HepG2 (cell line): ENCODE measurements around the gene ENO1. TPM values are rescaled to one million over a fixed set of nuclear protein-coding genes. Genes with fewer than 3 reads are reported as not detected.
A peak's percentile ranks its signal among the peaks of the same experiment; 100 is the strongest.

Experiments used
- AKAP8 ChIP-seq: sonication (generic); formaldehyde crosslinking; IDR thresholded peaks from 2 replicates; pipeline ENCODE4 v1.5.1; 2020; ENCODE audit warnings: mild to moderate bottlenecking, missing genetic modification reagents
- BHLHE40 ChIP-seq: IDR thresholded peaks from 2 replicates; pipeline ENCODE4 v1.6.1; 2011; ENCODE audit warnings: low read length, improper control_type of control experiment
- BRF2 ChIP-seq: sonication (generic); formaldehyde crosslinking; IDR thresholded peaks from 2 replicates; pipeline ENCODE4 v1.8.1; 2022; ENCODE audit warnings: mild to moderate bottlenecking, missing genetic modification reagents
- CTCF ChIP-seq: sonication (generic); formaldehyde crosslinking; IDR thresholded peaks from 2 replicates; pipeline ENCODE4 v1.5.0; 2020; ENCODE audit warnings: mild to moderate bottlenecking, missing genetic modification reagents, moderate library complexity
- EP300 ChIP-seq, 3 experiments: sonication (generic) in 1 of 3; formaldehyde crosslinking in 1 of 3; IDR thresholded peaks; 2 replicates each; pipeline versions ENCODE4 v1.5.1 to v1.6.1; 2011 to 2020; ENCODE audit warnings: low read depth in 2 of 3, low read length in 2 of 3, borderline replicate concordance in 1 of 3, improper control_type of control experiment in 1 of 3, mild to moderate bottlenecking in 1 of 3, missing genetic modification reagents in 1 of 3, moderate library complexity in 1 of 3
- FIP1L1 ChIP-seq: fragments of 200-400 bp; formaldehyde crosslinking; IDR thresholded peaks from 2 replicates; pipeline ENCODE4 v1.6.1; 2018; ENCODE audit warnings: low read depth, mild to moderate bottlenecking, low read length, moderate library complexity, borderline replicate concordance; ENCODE audit not compliant: insufficient read depth
- FOSL1 ChIP-seq: sonication (generic); formaldehyde crosslinking; IDR thresholded peaks from 2 replicates; pipeline ENCODE4 v1.9.0; 2021; ENCODE audit warnings: missing genetic modification reagents, borderline replicate concordance
- FOXC1 ChIP-seq: sonication (generic); formaldehyde crosslinking; IDR thresholded peaks from 2 replicates; pipeline ENCODE4 v1.8.0; 2022; ENCODE audit warnings: mild to moderate bottlenecking, missing genetic modification reagents, borderline replicate concordance
- MIER3 ChIP-seq: IDR thresholded peaks from 2 replicates; pipeline ENCODE4 v1.6.1; 2016; ENCODE audit warnings: missing compliant biosample characterization, borderline replicate concordance
- NAIF1 ChIP-seq: sonication (generic); formaldehyde crosslinking; IDR thresholded peaks from 2 replicates; pipeline ENCODE4 v1.5.0; 2020; ENCODE audit warnings: mild to moderate bottlenecking, missing genetic modification reagents, borderline replicate concordance
- NFATC3 ChIP-seq: sonication (generic); formaldehyde crosslinking; IDR thresholded peaks from 2 replicates; pipeline ENCODE4 v1.5.1; 2020; ENCODE audit warnings: mild to moderate bottlenecking, missing genetic modification reagents
- PITX1 ChIP-seq: sonication (generic); formaldehyde crosslinking; IDR thresholded peaks from 2 replicates; pipeline ENCODE4 v1.5.1; 2020; ENCODE audit warnings: mild to moderate bottlenecking, missing genetic modification reagents
- PRPF4 ChIP-seq: fragments of 200-400 bp; formaldehyde crosslinking; IDR thresholded peaks from 2 replicates; pipeline ENCODE4 v1.6.1; 2016; ENCODE audit warnings: low read length, low read depth; ENCODE audit not compliant: poor library complexity, severe bottlenecking
- RERE ChIP-seq: IDR thresholded peaks from 2 replicates; pipeline ENCODE4 v1.6.1; 2016; ENCODE audit warnings: low read depth, missing genetic modification reagents, missing compliant biosample characterization
- SKI ChIP-seq: fragments of 450-650 bp; IDR thresholded peaks from one replicate; pipeline ENCODE4 v1.6.1; 2018; ENCODE audit warnings: mild to moderate bottlenecking; ENCODE audit not compliant: partially characterized antibody
- SMAD3 ChIP-seq: sonication (generic); formaldehyde crosslinking; IDR thresholded peaks from 2 replicates; pipeline ENCODE4 v1.4.0; 2020; ENCODE audit warnings: missing genetic modification reagents
- SPEN ChIP-seq: sonication (generic); formaldehyde crosslinking; IDR thresholded peaks from 2 replicates; pipeline ENCODE4 v1.5.1; 2020; ENCODE audit warnings: low read depth, mild to moderate bottlenecking, missing genetic modification reagents
- WIZ ChIP-seq: sonication (generic); formaldehyde crosslinking; IDR thresholded peaks from 2 replicates; pipeline ENCODE4 v1.5.1; 2020; ENCODE audit warnings: mild to moderate bottlenecking, missing genetic modification reagents
- ZBTB14 ChIP-seq: sonication (generic); formaldehyde crosslinking; IDR thresholded peaks from 2 replicates; pipeline ENCODE4 v1.4.0; 2020; ENCODE audit warnings: missing genetic modification reagents
- ZNF33A ChIP-seq: sonication (generic); formaldehyde crosslinking; IDR thresholded peaks from 2 replicates; pipeline ENCODE4 v1.5.1; 2020; ENCODE audit warnings: missing genetic modification reagents, mild to moderate bottlenecking, moderate library complexity, borderline replicate concordance
- ZNF598 ChIP-seq: sonication (generic); formaldehyde crosslinking; IDR thresholded peaks from 2 replicates; pipeline ENCODE4 v1.5.1; 2020; ENCODE audit warnings: mild to moderate bottlenecking, missing genetic modification reagents, borderline replicate concordance
- polyA plus RNA-seq, 8 experiments: library from polyadenylated mRNA; depleted of rRNA in 3 of 8; stranded (reverse) in 7 of 8; unstranded in 1 of 8; fragments of >200 nt; fragmentation: Illumina TruSeq in 4 of 8; extraction: Trizol in 4 of 8; gene quantifications; 2 replicates each; pipeline versions ENCODE4 v1.2.1 to v1.2.3, GENCODE V29; 2011 to 2016; ENCODE audit warnings: low read depth in 4 of 8, missing spikeins in 1 of 8, mixed read lengths in 1 of 8; ENCODE audit not compliant: insufficient read depth in 1 of 8
- total RNA-seq, 5 experiments: library from RNA; depleted of rRNA; stranded (reverse); fragments of >200 nt; fragmentation: Illumina TruSeq; extraction: Trizol; gene quantifications; 2 replicates each; pipeline ENCODE4 v1.2.3, GENCODE V29; 2016; ENCODE audit warnings: low read depth in 1 of 5

The ENO1 gene
- total and polyA plus RNA-seq, 2 of the 13 experiments (the other 11 are each of a cell fraction or from before 2014, with no cell fraction given): 1,559 to 3,103 TPM

- no peak for TF ChIP-seq RERE (CRISPR knock-in tag)
- peak; percentile 29; the same call in 1 of the 2 replicates for TF ChIP-seq CTCF (CRISPR knock-in tag)
- no peak for TF ChIP-seq MIER3 (CRISPR knock-in tag)
- no peak for TF ChIP-seq SPEN
- no peak for TF ChIP-seq EP300 (IDR thresholded peaks at IDR 0.05; ENCODE audit: low read depth in 2 of 2, low read length in 2 of 2)
- TF ChIP-seq EP300 (CRISPR knock-in tag; IDR thresholded peaks at IDR 0.05; ENCODE audit: borderline replicate concordance): no peak
- no peak for TF ChIP-seq BHLHE40
- TF ChIP-seq PRPF4: no peak
- no peak for TF ChIP-seq AKAP8
- TF ChIP-seq WIZ (CRISPR knock-in tag): no peak
- TF ChIP-seq BRF2: no peak
- TF ChIP-seq SMAD3: no peak
- TF ChIP-seq ZBTB14 (CRISPR knock-in tag): no peak
- TF ChIP-seq SKI: no peak
- no peak for TF ChIP-seq FOXC1 (CRISPR knock-in tag)
- no peak for TF ChIP-seq NFATC3 (CRISPR knock-in tag)
- TF ChIP-seq ZNF598: no peak
- no peak for TF ChIP-seq ZNF33A (CRISPR knock-in tag)
- no peak for TF ChIP-seq FIP1L1
- 0 out of 2 replicates have a peak, but pooled peaks have one; percentile 29 for TF ChIP-seq NAIF1 (CRISPR knock-in tag)
- no peak for TF ChIP-seq PITX1 (CRISPR knock-in tag)
- TF ChIP-seq FOSL1: no peak
Observed at GRCh38 chr1:8910914-8911313, 32.4 kb upstream of the ENO1 start (continued).
